ENCODE data around the gene ZNRF3. TPM values are rescaled to one million over a fixed set of nuclear protein-coding genes. Genes with fewer than 3 reads are reported as not detected.

Gene ZNRF3
- total and polyA plus RNA-seq, 2 experiments from 2014 or later = 11.1 to 32.2 TPM

- H3K27me3 Mint-ChIP-seq (ENCODE audit: insufficient read depth, low read depth, poor library complexity) = no peaks in the 10 kb centered on the region
- Histone ChIP-seq H3K4me1 (ENCODE audit: insufficient read depth) (peaks cover 46% of the 10 kb centered on the region), H3K4me3 (no peak overlapping the region), H3K27ac (ENCODE audit: low read depth) (peak overlapping the region; percentile 56; the same call in 1 of the 2 replicates), H3K36me3 (ENCODE audit: insufficient read depth) (no peaks in the 10 kb centered on the region), H3F3A (replicated peaks; ENCODE audit: low read depth) (no peaks in the 10 kb centered on the region), H3K27me3 (ENCODE audit: insufficient read depth) (no peaks in the 10 kb centered on the region), H3K9me2 (ENCODE audit: insufficient read depth) (0 out of 2 replicates have a peak, but pooled peaks cover 2% of the 10 kb centered on the region), H2AFZ (no peak overlapping the region), H4K20me1 (replicated peaks; ENCODE audit: insufficient read depth) (peaks cover 47% of the 10 kb centered on the region), H3K79me2 (replicated peaks; ENCODE audit: insufficient read depth) (peaks cover 98% of the 10 kb centered on the region), H3K4me2 (no peak overlapping the region)
- H3K36me3 Mint-ChIP-seq (ENCODE audit: low read depth) = no peaks in the 10 kb centered on the region
- ATAC-seq = no peak
- TF ChIP-seq ETS1 (IDR thresholded peaks at IDR 0.05) (no peak), JUNB (IDR thresholded peaks at IDR 0.05; ENCODE audit: unreplicated experiment) (no peak), ZNF114 (CRISPR knock-in tag; IDR thresholded peaks at IDR 0.05) (no peak), CREB1 (CRISPR knock-in tag; IDR thresholded peaks at IDR 0.05; ENCODE audit: low read depth) (no peak), STAT1 (IDR thresholded peaks at IDR 0.05; ENCODE audit: unreplicated experiment) (no peak), ZNF462 (CRISPR knock-in tag; IDR thresholded peaks at IDR 0.05) (no peak)
- no peak for DNase-seq (ENCODE audit: low spot score)
- no peaks in the 10 kb centered on the region for H3K9me3 Mint-ChIP-seq
- peaks cover 54% of the 10 kb centered on the region for H3K4me1 Mint-ChIP-seq
- H3K4me3 Mint-ChIP-seq = no peak overlapping the region
- H3K27ac Mint-ChIP-seq = no peak overlapping the region
Observed at GRCh38 chr22:28929197-28929596, 45.8 kb downstream of the ZNRF3 start.
